MM.1S (cell line): Measurements from ENCODE around the gene ALPI.

ENCODE experiments used
- DNase-seq: peaks from one replicate; pipeline ENCODE4 v3.0.0-alpha.2; 2015
- H2AFZ ChIP-seq: fragments of 300-600 bp; sonication (generic); 2 replicates; pipeline ENCODE4 v1.6.0; 2016; ENCODE audit warnings: antibody characterized with exemption, low read length
- H3F3A ChIP-seq: fragments of 300-600 bp; sonication (generic); 2 replicates; pipeline ENCODE4 v1.6.1; 2016; ENCODE audit warnings: mild to moderate bottlenecking, antibody characterized with exemption, low read length, moderate library complexity, mixed read lengths; ENCODE audit not compliant: insufficient read depth
- H3K27ac ChIP-seq: fragments of 300-600 bp; sonication (generic); 2 replicates; pipeline ENCODE4 v1.5.1; 2016; ENCODE audit warnings: mild to moderate bottlenecking, low read length
- H3K27me3 ChIP-seq: fragments of 300-600 bp; sonication (generic); replicated peaks from 2 replicates; pipeline ENCODE4 v1.6.0; 2016; ENCODE audit warnings: low read length; ENCODE audit not compliant: insufficient read depth
- H3K36me3 ChIP-seq: fragments of 300-600 bp; sonication (generic); replicated peaks from 2 replicates; pipeline ENCODE4 v1.6.1; 2016; ENCODE audit warnings: mild to moderate bottlenecking, low read length, mixed read lengths; ENCODE audit not compliant: insufficient read depth
- H3K4me1 ChIP-seq: fragments of 300-600 bp; sonication (generic); 2 replicates; pipeline ENCODE4 v1.6.1; 2016; ENCODE audit warnings: low read length, mixed read lengths
- H3K4me2 ChIP-seq: fragments of 300-600 bp; sonication (generic); 2 replicates; pipeline ENCODE4 v1.6.0; 2016; ENCODE audit warnings: low read depth, low read length
- H3K4me3 ChIP-seq: fragments of 300-600 bp; sonication (generic); 2 replicates; pipeline ENCODE4 v1.5.1; 2016; ENCODE audit warnings: low read length, mixed read lengths
- H3K79me2 ChIP-seq: fragments of 300-600 bp; sonication (generic); 2 replicates; pipeline ENCODE4 v1.6.1; 2016; ENCODE audit warnings: mixed run types, low read length, mixed read lengths
- H3K9ac ChIP-seq: fragments of 300-600 bp; sonication (generic); 2 replicates; pipeline ENCODE4 v1.6.1; 2016; ENCODE audit warnings: low read length, mixed read lengths
- H3K9me2 ChIP-seq: fragments of 300-600 bp; sonication (generic); replicated peaks from 2 replicates; pipeline ENCODE4 v1.6.1; 2016; ENCODE audit warnings: mild to moderate bottlenecking, low read length, mixed read lengths; ENCODE audit not compliant: insufficient read depth
- H3K9me3 ChIP-seq: fragments of 300-600 bp; sonication (generic); replicated peaks from 2 replicates; pipeline ENCODE4 v1.6.1; 2016; ENCODE audit warnings: mild to moderate bottlenecking, low read length, mixed read lengths; ENCODE audit not compliant: insufficient read depth
- H4K20me1 ChIP-seq: fragments of 300-600 bp; sonication (generic); 2 replicates; pipeline ENCODE4 v1.6.1; 2016; ENCODE audit warnings: mild to moderate bottlenecking, low read length, moderate library complexity, mixed read lengths; ENCODE audit not compliant: insufficient read depth
- CTCF ChIP-seq: fragments of 300-600 bp; sonication (generic); IDR thresholded peaks from 2 replicates; pipeline ENCODE4 v1.5.1; 2016; ENCODE audit warnings: antibody characterized with exemption, low read length, mixed read lengths
- EZH2 ChIP-seq: fragments of 300-600 bp; sonication (generic); optimal IDR thresholded peaks from 2 replicates; pipeline ENCODE3; 2017; ENCODE audit warnings: low read depth, mild to moderate bottlenecking, antibody characterized with exemption, low read length, mixed read lengths
- EZH2phosphoT487 ChIP-seq: fragments of 300-600 bp; sonication (generic); IDR thresholded peaks from 2 replicates; pipeline ENCODE4 v1.6.1; 2018; ENCODE audit warnings: antibody characterized with exemption, low read length

The ALPI gene

DNA sequence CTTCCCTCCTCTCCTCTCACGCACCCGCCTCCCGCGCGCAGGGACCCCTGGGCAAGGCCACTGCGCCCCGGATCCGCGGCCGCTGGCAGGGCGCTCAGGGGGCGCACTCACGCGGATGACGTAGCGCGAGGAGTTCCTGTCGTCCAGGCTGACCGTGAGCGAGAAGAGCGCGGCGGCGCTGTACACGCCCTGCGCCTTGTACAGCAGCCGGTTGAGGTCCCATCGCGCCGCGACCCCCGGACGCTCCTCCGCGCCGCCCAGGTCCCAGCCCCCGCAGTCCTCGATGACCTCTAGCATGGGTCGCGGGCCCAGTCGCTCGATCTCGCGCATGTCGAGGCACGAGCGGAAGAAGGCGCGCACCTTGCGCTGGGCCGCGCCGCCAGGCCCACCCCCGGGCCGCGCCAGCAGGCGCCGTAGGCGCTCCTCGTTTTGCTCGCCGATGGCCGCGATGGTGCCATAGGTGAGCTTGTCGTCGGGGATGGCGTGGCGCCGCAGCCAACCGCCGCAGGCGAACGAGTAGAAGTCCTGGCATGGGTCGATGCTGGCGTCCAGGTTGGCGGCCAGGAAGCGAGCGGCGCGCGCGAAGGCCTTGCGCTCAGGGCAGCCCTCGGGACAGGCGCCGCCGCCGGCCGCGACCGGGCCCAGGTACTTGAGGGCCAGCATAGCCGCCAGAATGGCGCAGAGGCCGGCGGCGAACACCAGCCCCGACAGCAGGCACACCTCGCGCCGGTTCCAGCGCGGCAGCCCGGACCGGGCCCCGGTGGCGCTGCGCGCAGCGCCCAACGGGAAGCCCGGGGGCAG is 30.0 kb downstream of the ALPI start:
- Histone ChIP-seq H3K9me2 (no peaks in the 10 kb centered on the region), H3K4me3 (no peak overlapping the region), H3K79me2 (no peaks in the 10 kb centered on the region), H3K36me3 (no peaks in the 10 kb centered on the region), H3K4me2 (no peak overlapping the region), H2AFZ (no peak overlapping the region), H3K4me1 (no peaks in the 10 kb centered on the region), H3K9ac (no peak overlapping the region), H3F3A (no peaks in the 10 kb centered on the region), H3K9me3 (no peaks in the 10 kb centered on the region), H3K27me3 (peaks cover 15% of the 10 kb centered on the region), H3K27ac (no peak overlapping the region), H4K20me1 (no peaks in the 10 kb centered on the region)
- no peak for DNase-seq
- no peak for TF ChIP-seq CTCF
- no peak for TF ChIP-seq EZH2
- TF ChIP-seq EZH2phosphoT487: no peak

DNA sequence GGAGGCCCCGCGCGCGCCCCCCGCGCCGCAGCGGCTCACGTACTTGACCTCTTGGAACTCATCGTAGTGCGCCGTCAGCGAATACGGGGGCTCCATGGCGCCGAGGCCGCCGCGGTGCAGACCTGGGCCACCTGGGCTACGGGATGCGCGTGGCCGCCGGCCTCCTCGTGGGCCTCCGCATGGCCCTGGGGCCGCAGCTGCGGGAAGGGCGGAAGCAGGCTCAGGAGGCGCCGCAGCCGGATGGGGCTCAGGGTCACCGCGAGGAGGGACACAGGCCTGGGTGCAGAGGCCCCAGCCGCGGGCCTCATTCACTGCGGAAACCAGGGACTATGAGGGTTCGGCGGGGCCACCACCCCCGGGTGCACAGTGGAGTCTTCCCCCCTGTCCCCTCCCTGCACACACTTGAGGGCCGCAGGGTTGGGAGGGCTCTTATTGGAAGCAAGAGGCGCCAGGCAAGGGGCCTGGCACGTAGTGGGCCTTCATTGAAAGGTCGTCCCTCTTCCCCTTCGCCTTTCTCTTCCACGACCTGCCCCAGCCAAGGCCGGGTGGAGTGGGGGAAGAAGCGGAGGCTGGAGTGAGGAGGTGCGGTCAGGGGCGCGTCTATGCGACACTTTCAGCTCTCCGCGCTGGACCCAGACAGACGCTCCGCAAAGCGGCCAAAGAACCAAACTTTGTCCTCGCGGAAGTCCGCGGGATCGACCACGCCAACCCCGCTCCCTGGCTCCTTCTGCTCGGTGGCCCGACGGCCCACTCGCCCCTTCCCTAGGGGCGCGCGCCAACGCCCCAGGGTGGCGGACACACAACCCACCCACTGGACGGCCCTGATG is 30.8 kb downstream of the ALPI start:
- Histone ChIP-seq H3K79me2 (no peaks in the 10 kb centered on the region), H4K20me1 (no peaks in the 10 kb centered on the region), H3K27ac (no peak overlapping the region), H3K27me3 (peaks cover 14% of the 10 kb centered on the region), H3K4me2 (no peak overlapping the region), H3K9ac (no peak overlapping the region), H3K9me2 (no peaks in the 10 kb centered on the region), H3K36me3 (no peaks in the 10 kb centered on the region), H3F3A (no peaks in the 10 kb centered on the region), H3K4me1 (no peaks in the 10 kb centered on the region), H3K9me3 (no peaks in the 10 kb centered on the region), H2AFZ (no peak overlapping the region), H3K4me3 (no peak overlapping the region)
- DNase-seq: no peak
- no peak for TF ChIP-seq CTCF
- no peak for TF ChIP-seq EZH2
- no peak for TF ChIP-seq EZH2phosphoT487

- no peak within 1 kb of the TSS for H3K9ac ChIP-seq
- no peak for DNase-seq
- peaks cover 13% of the 10 kb centered on the region for H3K27me3 ChIP-seq
- no peak within 1 kb of the TSS for H3K27ac ChIP-seq
- H3F3A ChIP-seq: no peaks in the 10 kb centered on the region
- H3K36me3 ChIP-seq: no peaks in the 10 kb centered on the region
- H3K4me3 ChIP-seq: no peak within 1 kb of the TSS
- no peak within 1 kb of the TSS for H3K4me2 ChIP-seq
- H3K79me2 ChIP-seq: no peaks in the 10 kb centered on the region
- H3K9me2 ChIP-seq: no peaks in the 10 kb centered on the region
- TF ChIP-seq EZH2phosphoT487: no peak
- TF ChIP-seq CTCF: no peak
- TF ChIP-seq EZH2: no peak
- H2AFZ ChIP-seq: no peak within 1 kb of the TSS
- no peaks in the 10 kb centered on the region for H3K9me3 ChIP-seq
- H4K20me1 ChIP-seq: no peaks in the 10 kb centered on the region
- no peaks in the 10 kb centered on the region for H3K4me1 ChIP-seq
Measured at GRCh38 chr2:232487385-232488096, 31.6 kb downstream of the ALPI start, which contains the start of gene ECEL1. TSS of gene ECEL1 (minus strand) at chr2:232487834. CDS start at chr2:232486653, 1,181 bp downstream.
